ENCODE data around the gene PHF1.
A peak's percentile ranks its signal among the peaks of the same experiment; 100 is the strongest.

PHF1 gene

GRCh38 chr6:33453393-33454008, 42.7 kb downstream of the PHF1 start:
- Histone ChIP-seq H4K20me1 (ENCODE audit: insufficient read depth, low read length, poor library complexity, severe bottlenecking) (no peaks in the 10 kb centered on the region), H3K36me3 (ENCODE audit: insufficient read depth, low read length) (no peaks in the 10 kb centered on the region), H3F3A (ENCODE audit: low read depth) (no peaks in the 10 kb centered on the region), H3K9ac (ENCODE audit: low read depth, low read length, poor library complexity, severe bottlenecking) (peak overlapping the region; percentile 79), H3K79me2 (ENCODE audit: insufficient read depth, low read length) (peaks cover 15% of the 10 kb centered on the region), H3K4me1 (ENCODE audit: insufficient read depth, low read length, poor library complexity, severe bottlenecking) (peaks cover 10% of the 10 kb centered on the region), H3K9me2 (replicated peaks; ENCODE audit: low read depth, low read length) (no peaks in the 10 kb centered on the region), H3K27me3 (ENCODE audit: insufficient read depth, low read length, poor library complexity, severe bottlenecking) (no peaks in the 10 kb centered on the region), H3K4me3 (ENCODE audit: low read length, poor library complexity, severe bottlenecking) (peak overlapping the region; percentile 94), H3K4me2 (ENCODE audit: low read depth, low read length, poor library complexity, severe bottlenecking) (peak overlapping the region; percentile 88), H2AFZ (ENCODE audit: low read length) (peak overlapping the region; percentile 69; the same call in 1 of the 2 replicates), H3K9me3 (ENCODE audit: insufficient read depth, low read depth, low read length) (no peaks in the 10 kb centered on the region)
- TF ChIP-seq EZH2phosphoT487 (IDR thresholded peaks at IDR 0.05; ENCODE audit: borderline replicate concordance) (no peak), CTCF (conservative IDR thresholded peaks at IDR 0.05; ENCODE audit: low read length) (no peak)

- TF ChIP-seq EZH2phosphoT487 (IDR thresholded peaks at IDR 0.05; ENCODE audit: borderline replicate concordance) (no peak), CTCF (conservative IDR thresholded peaks at IDR 0.05; ENCODE audit: low read length) (no peak)
- H2AFZ ChIP-seq (ENCODE audit: low read length): peak within 1 kb of the TSS; percentile 90
- H3K36me3 ChIP-seq (ENCODE audit: insufficient read depth, low read length): no peaks in the 10 kb centered on the region
- no peaks in the 10 kb centered on the region for H3F3A ChIP-seq (ENCODE audit: low read depth)
- peaks cover 15% of the 10 kb centered on the region for H3K79me2 ChIP-seq (ENCODE audit: insufficient read depth, low read length)
- no peaks in the 10 kb centered on the region for H3K9me3 ChIP-seq (ENCODE audit: insufficient read depth, low read depth, low read length)
- peak within 1 kb of the TSS; percentile 88 for H3K4me2 ChIP-seq (ENCODE audit: low read depth, low read length, poor library complexity, severe bottlenecking)
- H3K4me1 ChIP-seq (ENCODE audit: insufficient read depth, low read length, poor library complexity, severe bottlenecking): peaks cover 10% of the 10 kb centered on the region
- H3K27me3 ChIP-seq (ENCODE audit: insufficient read depth, low read length, poor library complexity, severe bottlenecking): no peaks in the 10 kb centered on the region
- H4K20me1 ChIP-seq (ENCODE audit: insufficient read depth, low read length, poor library complexity, severe bottlenecking): no peaks in the 10 kb centered on the region
- peak within 1 kb of the TSS; percentile 79 for H3K9ac ChIP-seq (ENCODE audit: low read depth, low read length, poor library complexity, severe bottlenecking)
- no peaks in the 10 kb centered on the region for H3K9me2 ChIP-seq (replicated peaks; ENCODE audit: low read depth, low read length)
- H3K4me3 ChIP-seq (ENCODE audit: low read length, poor library complexity, severe bottlenecking): peak within 1 kb of the TSS; percentile 94
These were observed 43.5 kb downstream of the PHF1 start, which contains the start of gene ZBTB9 for GRCh38 chr6:33454009-33454946. Gene ZBTB9 (plus strand): TSS chr6:33454576. CDS start chr6:33455101, 525 bp downstream.

- Histone ChIP-seq H3K79me2 (ENCODE audit: insufficient read depth, low read length) (peaks cover 15% of the 10 kb centered on the region), H3K9me2 (replicated peaks; ENCODE audit: low read depth, low read length) (no peaks in the 10 kb centered on the region), H3K36me3 (ENCODE audit: insufficient read depth, low read length) (no peaks in the 10 kb centered on the region), H3F3A (ENCODE audit: low read depth) (no peaks in the 10 kb centered on the region), H4K20me1 (ENCODE audit: insufficient read depth, low read length, poor library complexity, severe bottlenecking) (no peaks in the 10 kb centered on the region), H3K9me3 (ENCODE audit: insufficient read depth, low read depth, low read length) (no peaks in the 10 kb centered on the region), H3K27me3 (ENCODE audit: insufficient read depth, low read length, poor library complexity, severe bottlenecking) (no peaks in the 10 kb centered on the region), H3K4me2 (ENCODE audit: low read depth, low read length, poor library complexity, severe bottlenecking) (peak overlapping the region; percentile 87), H2AFZ (ENCODE audit: low read length) (no peak overlapping the region), H3K4me3 (ENCODE audit: low read length, poor library complexity, severe bottlenecking) (peak overlapping the region; percentile 94), H3K9ac (ENCODE audit: low read depth, low read length, poor library complexity, severe bottlenecking) (peak overlapping the region; percentile 79), H3K4me1 (ENCODE audit: insufficient read depth, low read length, poor library complexity, severe bottlenecking) (peaks cover 10% of the 10 kb centered on the region)
- TF ChIP-seq CTCF (conservative IDR thresholded peaks at IDR 0.05; ENCODE audit: low read length) (no peak), EZH2phosphoT487 (IDR thresholded peaks at IDR 0.05; ENCODE audit: borderline replicate concordance) (no peak)
These were observed 44.2 kb downstream of the PHF1 start for GRCh38 chr6:33455051-33455450.

Data from Loucy (cell line).